HepG2 (cell line): ENCODE results near the gene TEAD1. TPM values are rescaled to one million over a fixed set of nuclear protein-coding genes. Genes with fewer than 3 reads are reported as not detected.

Experiments
- ATAC-seq: fragments of 200-7000 bp; cut with Tn5 transposase; 3 replicates; pipeline ENCODE4 v1.9.1; 2020; ENCODE audit warnings: mild to moderate bottlenecking, moderate library complexity
- BruUV-seq: library from RNA; stranded (reverse); fragments of 400-500 nt; replicated peaks from 2 replicates; lab custom pipeline; 2021; lab: Mats Ljungman, UMichigan
- CTCF ChIA-PET: fragments of 300-600 bp; formaldehyde crosslinking; extraction: SDS; loops from one replicate; lab custom pipeline; 2021; ENCODE audit warnings: low total read pairs, inconsistent platforms, low intra/inter-chr PET ratio; lab: Yijun Ruan, JAX
- POLR2A ChIA-PET: fragments of 350-600 bp; sonication (Branson Sonifier 250); formaldehyde crosslinking; loops from one replicate; lab custom pipeline; 2020; ENCODE audit warnings: antibody characterized with exemption, inconsistent platforms; lab: Yijun Ruan, JAX
- DNase-seq: peaks from one replicate; pipeline ENCODE4 v3.0.0-alpha.2; 2015; ENCODE audit warnings: low spot score
- FAIRE-seq: peaks from 3 replicates; lab custom pipeline; 2011; peaks lifted over from hg19 to GRCh38; lab: Jason Lieb, UNC
- H2AFZ ChIP-seq: one replicate; pipeline ENCODE4 v1.6.1; 2011; ENCODE audit warnings: low read length, inconsistent platforms
- H3K27ac ChIP-seq: fragments of 300-600 bp; 3 replicates; pipeline ENCODE4 v1.8.0; 2011; ENCODE audit warnings: mixed run types, mild to moderate bottlenecking, mixed read lengths, low read length, inconsistent platforms; ENCODE audit not compliant: insufficient read depth; ENCODE audit errors: extremely low read length
- H3K27me3 ChIP-seq, 2 experiments: fragments of 200-600 bp in 1 of 2; 2 replicates in 1 of 2; 3 replicates in 1 of 2; pipeline versions ENCODE4 v1.6.0 to v1.8.0; 2011; ENCODE audit warnings: low read length in 2 of 2, mild to moderate bottlenecking in 2 of 2, moderate library complexity in 2 of 2, inconsistent platforms in 1 of 2; ENCODE audit not compliant: insufficient read depth in 2 of 2, control insufficient read depth in 1 of 2
- H3K36me3 ChIP-seq, 2 experiments: fragments of 200-600 bp in 1 of 2; replicated peaks in 1 of 2; 2 replicates in 1 of 2; 3 replicates in 1 of 2; pipeline versions ENCODE4 v1.5.1 to v1.8.0; 2011; ENCODE audit warnings: low read length in 2 of 2, inconsistent platforms in 1 of 2; ENCODE audit not compliant: insufficient read depth in 2 of 2, control insufficient read depth in 1 of 2
- H3K4me1 ChIP-seq: 2 replicates; pipeline ENCODE4 v1.5.1; 2012; ENCODE audit warnings: low read length, inconsistent platforms; ENCODE audit not compliant: insufficient read depth
- H3K4me2 ChIP-seq: 2 replicates; pipeline ENCODE4 v1.6.0; 2011; ENCODE audit warnings: low read depth, low read length, inconsistent platforms
- H3K4me3 ChIP-seq, 3 experiments: fragments of 200-600 bp in 1 of 3; sonication (generic), shearing (Covaris generic) in 1 of 3; replicated peaks in 1 of 3; 2 replicates each; pipeline ENCODE4 v1.5.1; 2011 to 2016; ENCODE audit warnings: low read length in 3 of 3, inconsistent platforms in 2 of 3, low read depth in 2 of 3, mild to moderate bottlenecking in 2 of 3, control low read depth in 1 of 3, mixed read lengths in 1 of 3; ENCODE audit not compliant: insufficient read depth in 1 of 3
- H3K79me2 ChIP-seq: one replicate; pipeline ENCODE4 v1.6.1; 2011; ENCODE audit warnings: low read length, inconsistent platforms; ENCODE audit not compliant: insufficient read depth
- H3K9ac ChIP-seq: 2 replicates; pipeline ENCODE4 v1.6.0; 2011; ENCODE audit warnings: mild to moderate bottlenecking, low read depth, low read length, inconsistent platforms; ENCODE audit not compliant: insufficient read depth
- H3K9me3 ChIP-seq: 2 replicates; pipeline ENCODE4 v1.5.1; 2012; ENCODE audit warnings: mild to moderate bottlenecking, low read length
- H4K20me1 ChIP-seq: 2 replicates; pipeline ENCODE4 v1.6.0; 2011; ENCODE audit warnings: inconsistent platforms, mild to moderate bottlenecking, low read length, moderate library complexity; ENCODE audit not compliant: insufficient read depth
- ELF1 ChIP-seq: sonication (generic); formaldehyde crosslinking; IDR thresholded peaks from 2 replicates; pipeline ENCODE4 v1.4.0; 2020; ENCODE audit warnings: missing genetic modification reagents
- KLF15 ChIP-seq: sonication (generic); formaldehyde crosslinking; IDR thresholded peaks from 2 replicates; pipeline ENCODE4 v1.8.1; 2023; ENCODE audit warnings: borderline replicate concordance, mild to moderate bottlenecking, inconsistent platforms, missing genetic modification reagents, mixed read lengths
- MAX ChIP-seq: IDR thresholded peaks from 2 replicates; pipeline ENCODE4 v1.6.1; 2012; ENCODE audit warnings: inconsistent platforms
- PAF1 ChIP-seq: IDR thresholded peaks from 2 replicates; pipeline ENCODE4 v1.6.1; 2016; ENCODE audit warnings: missing genetic modification reagents, missing compliant biosample characterization
- SIX1 ChIP-seq: sonication (generic); formaldehyde crosslinking; IDR thresholded peaks from 2 replicates; pipeline ENCODE4 v1.4.0; 2020; ENCODE audit warnings: missing genetic modification reagents, borderline replicate concordance
- SMAD3 ChIP-seq: sonication (generic); formaldehyde crosslinking; IDR thresholded peaks from 2 replicates; pipeline ENCODE4 v1.4.0; 2020; ENCODE audit warnings: missing genetic modification reagents
- SMARCC2 ChIP-seq: fragments of 450-650 bp; IDR thresholded peaks from 2 replicates; pipeline ENCODE4 v1.6.1; 2017; ENCODE audit warnings: antibody characterized with exemption, mild to moderate bottlenecking
- SP2 ChIP-seq: sonication (generic); formaldehyde crosslinking; IDR thresholded peaks from 2 replicates; pipeline ENCODE4 v1.5.1; 2020; ENCODE audit warnings: mild to moderate bottlenecking, missing genetic modification reagents
- TEAD3 ChIP-seq: optimal IDR thresholded peaks from 2 replicates; pipeline ENCODE3; 2016; ENCODE audit warnings: borderline replicate concordance
- THAP7 ChIP-seq: sonication (generic); formaldehyde crosslinking; IDR thresholded peaks from 2 replicates; pipeline ENCODE4 v1.8.1; 2023; ENCODE audit warnings: mild to moderate bottlenecking, missing genetic modification reagents
- ZBTB25 ChIP-seq: IDR thresholded peaks from 2 replicates; pipeline ENCODE4 v1.6.1; 2018; ENCODE audit warnings: missing genetic modification reagents
- ZNF275 ChIP-seq: sonication (generic); formaldehyde crosslinking; IDR thresholded peaks from 2 replicates; pipeline ENCODE4 v1.8.0; 2022; ENCODE audit warnings: missing genetic modification reagents, mild to moderate bottlenecking, inconsistent platforms, borderline replicate concordance
- WGBS: methylation state at CpG from one replicate; pipeline ENCODE4 v1.1.6; 2017; ENCODE audit warnings: low lambda C conversion rate; 5-methylcytosine and 5-hydroxymethylcytosine counted together
- in situ Hi-C: cut with HindIII; loops from 2 replicates; pipeline ENCODE4 v1.10.0; 2017; ENCODE audit warnings: low pct_unique_long_range_greater_than_20kb; ENCODE audit not compliant: extremely low pct_ligation_motif_present
- intact Hi-C: fragments of 100-400 bp; cut with micrococcal nuclease; formaldehyde crosslinking; loops from one replicate; pipeline ENCODE4 v1.10.0; 2022; ENCODE audit not compliant: unreplicated experiment
- polyA plus RNA-seq, 8 experiments: library from polyadenylated mRNA; depleted of rRNA in 3 of 8; stranded (reverse) in 7 of 8; unstranded in 1 of 8; fragments of >200 nt; fragmentation: Illumina TruSeq in 4 of 8; extraction: Trizol in 4 of 8; gene quantifications; 2 replicates each; pipeline versions ENCODE4 v1.2.1 to v1.2.3, GENCODE V29; 2011 to 2016; ENCODE audit warnings: low read depth in 4 of 8, missing spikeins in 1 of 8, mixed read lengths in 1 of 8; ENCODE audit not compliant: insufficient read depth in 1 of 8
- total RNA-seq, 5 experiments: library from RNA; depleted of rRNA; stranded (reverse); fragments of >200 nt; fragmentation: Illumina TruSeq; extraction: Trizol; gene quantifications; 2 replicates each; pipeline ENCODE4 v1.2.3, GENCODE V29; 2016; ENCODE audit warnings: low read depth in 1 of 5
- TF ChIP-seq, protein P1 (sequence below): sonication (generic); formaldehyde crosslinking; IDR thresholded peaks from 2 replicates; pipeline ENCODE4 v1.4.0; 2020; ENCODE audit warnings: missing genetic modification reagents
- TF ChIP-seq, protein P2 (sequence below): sonication (generic); formaldehyde crosslinking; IDR thresholded peaks from 2 replicates; pipeline ENCODE4 v1.5.0; 2020; ENCODE audit warnings: mild to moderate bottlenecking, missing genetic modification reagents
- TF ChIP-seq, protein P3 (sequence below): sonication (generic); formaldehyde crosslinking; IDR thresholded peaks from 2 replicates; pipeline ENCODE4 v1.9.0; 2021; ENCODE audit warnings: missing genetic modification reagents, borderline replicate concordance

Gene TEAD1
- total and polyA plus RNA-seq, 2 of the 13 experiments (the other 11 are each of a cell fraction or from before 2014, with no cell fraction given): 20.1 to 30.5 TPM

DNA sequence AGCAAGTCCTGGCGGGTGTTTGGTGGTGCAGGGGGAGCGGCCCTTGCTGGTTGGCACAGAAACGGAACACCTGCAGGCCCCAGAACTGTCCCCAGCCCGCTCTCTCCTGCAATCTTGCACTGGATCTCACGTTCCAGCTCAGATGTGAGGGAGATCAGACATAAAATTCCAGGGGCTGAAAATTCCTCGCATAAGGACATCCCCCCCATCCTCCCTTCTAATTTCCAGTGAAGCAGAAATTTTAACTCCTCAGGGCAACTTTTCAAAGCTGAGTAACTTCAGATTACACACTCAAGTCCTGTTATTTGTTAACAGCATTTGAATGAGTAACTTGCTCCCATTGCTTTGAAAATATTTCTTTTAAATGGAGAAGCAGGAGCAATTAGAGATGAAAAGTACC lies 294.6 kb downstream of the TEAD1 start:
- in situ Hi-C loops: loop anchor here (5.0 to 10.0 kb wide), 3 partner anchors 183 to 376 kb away; no protein-coding TSS in a partner anchor
- POLR2A ChIA-PET: no interaction called here
- FAIRE-seq: no peak

More for the DNA sequence above, 294.6 kb downstream of the TEAD1 start:
- CTCF ChIA-PET: no interaction called here
- 51% methylated on average over 3 of the region's 6 CpGs for WGBS
- Histone ChIP-seq H3K27me3 (no peaks in the 10 kb centered on the region), H3K4me3 (no peak overlapping the region), H3K4me2 (no peak overlapping the region), H3K4me1 (0 out of 2 replicates have a peak, but pooled peaks cover 8% of the 10 kb centered on the region)
- BruUV-seq: no TSS peak
- TF ChIP-seq, protein P1, sequence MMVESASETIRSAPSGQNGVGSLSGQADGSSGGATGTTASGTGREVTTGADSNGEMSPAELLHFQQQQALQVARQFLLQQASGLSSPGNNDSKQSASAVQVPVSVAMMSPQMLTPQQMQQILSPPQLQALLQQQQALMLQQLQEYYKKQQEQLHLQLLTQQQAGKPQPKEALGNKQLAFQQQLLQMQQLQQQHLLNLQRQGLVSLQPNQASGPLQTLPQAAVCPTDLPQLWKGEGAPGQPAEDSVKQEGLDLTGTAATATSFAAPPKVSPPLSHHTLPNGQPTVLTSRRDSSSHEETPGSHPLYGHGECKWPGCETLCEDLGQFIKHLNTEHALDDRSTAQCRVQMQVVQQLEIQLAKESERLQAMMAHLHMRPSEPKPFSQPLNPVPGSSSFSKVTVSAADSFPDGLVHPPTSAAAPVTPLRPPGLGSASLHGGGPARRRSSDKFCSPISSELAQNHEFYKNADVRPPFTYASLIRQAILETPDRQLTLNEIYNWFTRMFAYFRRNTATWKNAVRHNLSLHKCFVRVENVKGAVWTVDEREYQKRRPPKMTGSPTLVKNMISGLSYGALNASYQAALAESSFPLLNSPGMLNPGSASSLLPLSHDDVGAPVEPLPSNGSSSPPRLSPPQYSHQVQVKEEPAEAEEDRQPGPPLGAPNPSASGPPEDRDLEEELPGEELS (CRISPR knock-in tag): no peak
- no peak for TF ChIP-seq TEAD3 (CRISPR knock-in tag)
- TF ChIP-seq, protein P2, sequence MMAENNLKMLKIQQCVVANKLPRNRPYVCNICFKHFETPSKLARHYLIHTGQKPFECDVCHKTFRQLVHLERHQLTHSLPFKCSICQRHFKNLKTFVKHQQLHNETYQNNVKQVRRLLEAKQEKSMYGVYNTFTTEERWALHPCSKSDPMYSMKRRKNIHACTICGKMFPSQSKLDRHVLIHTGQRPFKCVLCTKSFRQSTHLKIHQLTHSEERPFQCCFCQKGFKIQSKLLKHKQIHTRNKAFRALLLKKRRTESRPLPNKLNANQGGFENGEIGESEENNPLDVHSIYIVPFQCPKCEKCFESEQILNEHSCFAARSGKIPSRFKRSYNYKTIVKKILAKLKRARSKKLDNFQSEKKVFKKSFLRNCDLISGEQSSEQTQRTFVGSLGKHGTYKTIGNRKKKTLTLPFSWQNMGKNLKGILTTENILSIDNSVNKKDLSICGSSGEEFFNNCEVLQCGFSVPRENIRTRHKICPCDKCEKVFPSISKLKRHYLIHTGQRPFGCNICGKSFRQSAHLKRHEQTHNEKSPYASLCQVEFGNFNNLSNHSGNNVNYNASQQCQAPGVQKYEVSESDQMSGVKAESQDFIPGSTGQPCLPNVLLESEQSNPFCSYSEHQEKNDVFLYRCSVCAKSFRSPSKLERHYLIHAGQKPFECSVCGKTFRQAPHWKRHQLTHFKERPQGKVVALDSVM (CRISPR knock-in tag): no peak
- TF ChIP-seq SP2 (CRISPR knock-in tag): no peak
- TF ChIP-seq ZBTB25 (CRISPR knock-in tag): no peak
- TF ChIP-seq THAP7 (CRISPR knock-in tag): no peak
- no peak for TF ChIP-seq SIX1
- TF ChIP-seq ELF1: no peak
- no peak for TF ChIP-seq ZNF275
- TF ChIP-seq, protein P3, sequence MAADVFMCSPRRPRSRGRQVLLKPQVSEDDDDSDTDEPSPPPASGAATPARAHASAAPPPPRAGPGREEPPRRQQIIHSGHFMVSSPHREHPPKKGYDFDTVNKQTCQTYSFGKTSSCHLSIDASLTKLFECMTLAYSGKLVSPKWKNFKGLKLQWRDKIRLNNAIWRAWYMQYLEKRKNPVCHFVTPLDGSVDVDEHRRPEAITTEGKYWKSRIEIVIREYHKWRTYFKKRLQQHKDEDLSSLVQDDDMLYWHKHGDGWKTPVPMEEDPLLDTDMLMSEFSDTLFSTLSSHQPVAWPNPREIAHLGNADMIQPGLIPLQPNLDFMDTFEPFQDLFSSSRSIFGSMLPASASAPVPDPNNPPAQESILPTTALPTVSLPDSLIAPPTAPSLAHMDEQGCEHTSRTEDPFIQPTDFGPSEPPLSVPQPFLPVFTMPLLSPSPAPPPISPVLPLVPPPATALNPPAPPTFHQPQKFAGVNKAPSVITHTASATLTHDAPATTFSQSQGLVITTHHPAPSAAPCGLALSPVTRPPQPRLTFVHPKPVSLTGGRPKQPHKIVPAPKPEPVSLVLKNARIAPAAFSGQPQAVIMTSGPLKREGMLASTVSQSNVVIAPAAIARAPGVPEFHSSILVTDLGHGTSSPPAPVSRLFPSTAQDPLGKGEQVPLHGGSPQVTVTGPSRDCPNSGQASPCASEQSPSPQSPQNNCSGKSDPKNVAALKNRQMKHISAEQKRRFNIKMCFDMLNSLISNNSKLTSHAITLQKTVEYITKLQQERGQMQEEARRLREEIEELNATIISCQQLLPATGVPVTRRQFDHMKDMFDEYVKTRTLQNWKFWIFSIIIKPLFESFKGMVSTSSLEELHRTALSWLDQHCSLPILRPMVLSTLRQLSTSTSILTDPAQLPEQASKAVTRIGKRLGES (CRISPR knock-in tag): no peak
- TF ChIP-seq MAX: no peak
- TF ChIP-seq SMAD3: no peak
- TF ChIP-seq KLF15: no peak
- TF ChIP-seq SMARCC2: no peak
- TF ChIP-seq PAF1 (CRISPR knock-in tag): no peak
- TF ChIP-seq, all 625 proteins: peak for 0
- H3K79me2 ChIP-seq: no peaks in the 10 kb centered on the region
- no peaks in the 10 kb centered on the region for H3K9me3 ChIP-seq
- no peak overlapping the region for H3K27ac ChIP-seq
- H2AFZ ChIP-seq: no peak overlapping the region
- DNase-seq (no peak), ATAC-seq (no peak)
- H4K20me1 ChIP-seq: no peaks in the 10 kb centered on the region
- no peaks in the 10 kb centered on the region for H3K36me3 ChIP-seq
- H3K9ac ChIP-seq: no peak overlapping the region
- intact Hi-C loops: no loop called here
